Trophoblast cell (in vitro differentiated cells and primary cell): Measurements from ENCODE around the gene DENND1A.

Source experiments
- DNase-seq, 2 donors: peaks; one replicate each; pipeline ENCODE4 v3.0.0-alpha.2; 2016
- H2AFZ ChIP-seq: 2 replicates; pipeline ENCODE4 v1.6.1; 2013; ENCODE audit warnings: low read length, moderate library complexity, mild to moderate bottlenecking; ENCODE audit not compliant: insufficient read depth, poor library complexity
- H2AK5ac ChIP-seq: 2 replicates; pipeline ENCODE4 v1.6.1; 2013; ENCODE audit warnings: mild to moderate bottlenecking, low read length
- H2BK120ac ChIP-seq: 2 replicates; pipeline ENCODE4 v1.6.1; 2013; ENCODE audit warnings: low read length, mild to moderate bottlenecking, moderate library complexity; ENCODE audit not compliant: insufficient read depth, poor library complexity
- H2BK12ac ChIP-seq: 2 replicates; pipeline ENCODE4 v1.6.1; 2013; ENCODE audit warnings: mild to moderate bottlenecking, low read length, moderate library complexity
- H2BK5ac ChIP-seq: 2 replicates; pipeline ENCODE4 v1.6.1; 2013; ENCODE audit warnings: low read length, low read depth, moderate library complexity, mild to moderate bottlenecking; ENCODE audit not compliant: poor library complexity
- H3K14ac ChIP-seq: 2 replicates; pipeline ENCODE4 v1.6.1; 2013; ENCODE audit warnings: mild to moderate bottlenecking, low read length
- H3K18ac ChIP-seq: 2 replicates; pipeline ENCODE4 v1.6.1; 2013; ENCODE audit warnings: mild to moderate bottlenecking, low read length
- H3K23ac ChIP-seq: 2 replicates; pipeline ENCODE4 v1.6.1; 2013; ENCODE audit warnings: low read length
- H3K27ac ChIP-seq: 2 replicates; pipeline ENCODE4 v1.5.1; 2013; ENCODE audit warnings: low read depth, mild to moderate bottlenecking, inconsistent platforms, low read length, moderate library complexity
- H3K27me3 ChIP-seq: 2 replicates; pipeline ENCODE4 v1.6.1; 2013; ENCODE audit warnings: inconsistent platforms, mild to moderate bottlenecking, low read length, moderate library complexity; ENCODE audit not compliant: insufficient read depth
- H3K36me3 ChIP-seq, 2 experiments: 1 replicate in 1 of 2; 2 replicates in 1 of 2; pipeline ENCODE4 v1.6.1; 2013; ENCODE audit warnings: low read length in 2 of 2, mild to moderate bottlenecking in 2 of 2, moderate library complexity in 1 of 2; ENCODE audit not compliant: insufficient read depth in 2 of 2, control insufficient read depth in 1 of 2
- H3K4ac ChIP-seq: 2 replicates; pipeline ENCODE4 v1.6.1; 2013; ENCODE audit warnings: low read depth, mild to moderate bottlenecking, low read length, moderate library complexity
- H3K4me1 ChIP-seq, 2 experiments: 1 replicate in 1 of 2; 2 replicates in 1 of 2; pipeline ENCODE4 v1.6.1; 2013; ENCODE audit warnings: low read length in 2 of 2, mild to moderate bottlenecking in 2 of 2, moderate library complexity in 1 of 2; ENCODE audit not compliant: insufficient read depth in 2 of 2, control insufficient read depth in 1 of 2
- H3K4me2 ChIP-seq: 2 replicates; pipeline ENCODE4 v1.6.1; 2013; ENCODE audit warnings: inconsistent platforms, mild to moderate bottlenecking, low read length, moderate library complexity
- H3K4me3 ChIP-seq: 2 replicates; pipeline ENCODE4 v1.5.1; 2013; ENCODE audit warnings: mild to moderate bottlenecking, low read depth, low read length, inconsistent platforms
- H3K79me1 ChIP-seq: one replicate; pipeline ENCODE4 v1.6.1; 2013; ENCODE audit warnings: low read length
- H3K79me2 ChIP-seq: 2 replicates; pipeline ENCODE4 v1.6.1; 2013; ENCODE audit warnings: low read length, mild to moderate bottlenecking; ENCODE audit not compliant: control insufficient read depth, insufficient read depth, poor library complexity
- H3K9ac ChIP-seq: 2 replicates; pipeline ENCODE4 v1.6.1; 2013; ENCODE audit warnings: mild to moderate bottlenecking, low read length
- H3K9me3 ChIP-seq: 2 replicates; pipeline ENCODE4 v1.6.1; 2013; ENCODE audit warnings: low read depth, mild to moderate bottlenecking, control low read depth, inconsistent platforms, low read length; ENCODE audit not compliant: insufficient read depth
- H4K12ac ChIP-seq: 2 replicates; pipeline ENCODE4 v1.6.1; 2013; ENCODE audit warnings: low read depth, mild to moderate bottlenecking, low read length, moderate library complexity
- H4K8ac ChIP-seq: 2 replicates; pipeline ENCODE4 v1.6.1; 2013; ENCODE audit warnings: low read depth, mild to moderate bottlenecking, low read length, moderate library complexity
- H4K91ac ChIP-seq: one replicate; pipeline ENCODE4 v1.6.1; 2013; ENCODE audit warnings: low read depth, mild to moderate bottlenecking, low read length, moderate library complexity
- WGBS: extraction: QIAGEN DNeasy Blood & Tissue Kit; methylation state at CpG from one replicate; pipeline ENCODE4 v1.1.7; 2013; ENCODE audit warnings: missing lambda C conversion rate; ENCODE audit not compliant: insufficient read length, insufficient coverage; ENCODE audit errors: extremely low coverage; 5-methylcytosine and 5-hydroxymethylcytosine counted together

Gene DENND1A

DNA sequence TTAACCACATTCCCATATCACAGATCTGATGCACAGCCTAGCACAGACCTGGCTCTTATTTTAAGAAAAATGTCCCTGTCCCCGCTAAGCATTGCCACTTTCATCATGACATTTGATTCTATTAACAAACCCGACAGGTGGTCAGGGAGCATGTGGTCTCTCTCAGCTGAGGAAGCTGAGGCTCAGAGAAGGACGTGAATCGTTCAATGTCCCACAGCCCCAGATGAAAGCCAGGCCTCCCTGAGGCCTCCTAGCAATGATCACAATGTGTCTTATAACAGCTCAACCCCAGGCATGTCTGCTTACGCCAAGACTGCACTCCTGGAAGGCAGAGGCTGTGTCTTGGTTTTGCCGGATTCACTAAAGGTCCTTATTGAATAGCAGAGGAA lies 584.4 kb downstream of the DENND1A start:
- no peak overlapping the region for H2BK12ac ChIP-seq
- peaks cover 8 to 9% of the 10 kb centered on the region in 2 experiments for H3K4me1 ChIP-seq
- no peak overlapping the region for H3K4ac ChIP-seq
- H4K12ac ChIP-seq: no peak overlapping the region
- DNase-seq: peak in 1 of 2 donors; percentile 26
- peak overlapping the region; percentile 7 for H3K27ac ChIP-seq
- H3K79me1 ChIP-seq: no peaks in the 10 kb centered on the region
- H2BK120ac ChIP-seq: no peak overlapping the region
- no peak overlapping the region for H2AFZ ChIP-seq
- H3K4me3 ChIP-seq: no peak overlapping the region
- H2AK5ac ChIP-seq: no peak overlapping the region
- H3K27me3 ChIP-seq: no peaks in the 10 kb centered on the region
- no peak overlapping the region for H3K18ac ChIP-seq
- H3K4me2 ChIP-seq: no peak overlapping the region
- no CpG with 5 or more reads among the region's 6 CpGs for WGBS
- H4K91ac ChIP-seq: no peak overlapping the region
- peaks cover 7% of the 10 kb centered on the region for H3K9me3 ChIP-seq
- no peak overlapping the region for H4K8ac ChIP-seq
- no peaks in the 10 kb centered on the region for H3K79me2 ChIP-seq
- H2BK5ac ChIP-seq: no peak overlapping the region
- H3K9ac ChIP-seq: no peak overlapping the region
- H3K36me3 ChIP-seq: no peaks in the 10 kb centered on the region
- H3K23ac ChIP-seq: no peak overlapping the region
- H3K14ac ChIP-seq: no peak overlapping the region

DNA sequence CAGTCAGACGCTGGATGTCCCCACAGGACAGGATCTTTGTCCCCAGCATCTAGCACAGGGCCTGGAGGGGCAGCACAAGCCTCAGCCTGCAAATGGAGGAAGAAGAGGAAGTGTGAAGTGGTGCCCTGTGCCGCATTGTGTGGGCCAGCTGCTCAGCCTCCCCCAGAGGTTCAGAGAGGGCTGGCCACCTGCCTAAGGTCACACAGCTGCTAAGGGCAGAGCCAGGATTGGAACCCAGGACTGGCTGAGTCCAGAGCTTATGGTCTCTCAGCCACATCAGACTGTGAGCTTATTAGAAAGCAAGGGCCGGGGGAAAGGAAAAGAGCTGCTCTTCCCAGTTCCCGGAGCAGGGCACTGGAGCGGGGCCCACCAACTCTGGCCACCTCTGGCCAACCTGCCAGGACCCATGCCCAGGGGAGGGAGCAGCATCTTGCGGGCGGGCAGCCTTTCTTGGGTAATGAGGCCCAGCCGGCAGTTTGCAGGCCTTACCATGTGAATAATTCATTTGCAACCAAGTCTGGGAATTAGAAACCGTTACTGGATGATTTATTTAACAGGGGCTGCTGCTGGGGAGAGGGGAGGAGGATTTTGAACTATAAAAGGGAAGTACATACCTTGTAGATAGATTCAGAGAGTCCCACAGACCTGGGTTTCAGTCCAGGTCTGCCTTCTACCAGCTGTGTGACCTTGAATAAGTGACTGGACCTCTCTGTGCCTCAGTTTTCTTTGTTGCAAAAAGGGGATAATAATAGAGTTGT lies 585.6 kb downstream of the DENND1A start:
- WGBS: no CpG with 5 or more reads among the region's 9 CpGs
- H3K4me1 ChIP-seq: peaks cover 9 to 10% of the 10 kb centered on the region in 2 experiments

DNA sequence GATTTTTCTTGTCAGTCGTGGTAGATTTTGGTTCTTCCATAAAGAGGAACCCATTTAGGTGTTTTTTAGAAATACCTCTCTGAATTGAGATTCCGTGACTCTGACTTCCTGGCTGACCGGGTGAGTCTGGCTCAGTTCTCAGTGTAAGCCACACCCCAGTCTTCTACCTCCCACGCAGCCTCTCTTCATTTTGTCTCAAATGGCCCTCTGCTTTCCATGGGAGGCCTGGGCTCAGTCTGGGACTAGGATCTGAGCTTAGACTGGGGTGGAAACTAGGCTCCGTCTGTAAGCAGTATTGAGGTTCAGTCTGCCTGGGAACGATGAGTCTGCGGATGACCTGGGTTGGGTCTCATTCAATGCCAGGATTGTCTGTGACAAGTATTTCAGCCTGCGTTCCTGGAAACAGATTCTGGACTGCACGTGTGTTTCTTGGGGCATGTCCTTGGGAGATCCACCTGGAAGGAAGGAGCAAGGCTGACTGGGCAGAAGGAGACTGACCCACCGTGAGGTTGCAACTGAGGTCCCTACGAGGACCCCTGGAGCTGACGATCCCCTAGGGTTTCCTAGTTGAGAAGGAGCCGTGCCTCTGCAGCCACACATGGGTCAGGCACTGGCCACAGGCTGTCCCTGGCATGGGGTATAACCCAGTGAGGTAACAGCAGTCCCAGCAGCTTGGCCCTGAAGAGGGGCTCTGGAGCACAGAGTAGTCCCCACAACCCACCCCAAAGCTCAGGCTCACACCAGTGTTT lies 586.3 kb downstream of the DENND1A start:
- no peak overlapping the region for H3K14ac ChIP-seq
- no peak overlapping the region for H4K8ac ChIP-seq
- H3K4ac ChIP-seq: no peak overlapping the region
- H3K9ac ChIP-seq: no peak overlapping the region
- H3K4me1 ChIP-seq: peaks cover 9 to 10% of the 10 kb centered on the region in 2 experiments
- no peak overlapping the region for H2BK120ac ChIP-seq
- H2BK5ac ChIP-seq: no peak overlapping the region
- H3K27ac ChIP-seq: no peak overlapping the region
- no peaks in the 10 kb centered on the region for H3K27me3 ChIP-seq
- WGBS: no CpG with 5 or more reads among the region's 13 CpGs
- H3K79me2 ChIP-seq: no peaks in the 10 kb centered on the region
- peak overlapping the region; percentile 38 for H2BK12ac ChIP-seq
- no peaks in the 10 kb centered on the region for H3K79me1 ChIP-seq
- H2AFZ ChIP-seq: no peak overlapping the region
- H4K12ac ChIP-seq: no peak overlapping the region
- H3K23ac ChIP-seq: no peak overlapping the region
- H3K4me3 ChIP-seq: no peak overlapping the region
- no peaks in the 10 kb centered on the region for H3K36me3 ChIP-seq
- no peak overlapping the region for H4K91ac ChIP-seq
- DNase-seq: no peak
- peak overlapping the region; percentile 11 for H2AK5ac ChIP-seq
- peaks cover 9% of the 10 kb centered on the region for H3K9me3 ChIP-seq
- no peak overlapping the region for H3K4me2 ChIP-seq
- H3K18ac ChIP-seq: no peak overlapping the region

More for the DNA sequence above, 585.6 kb downstream of the DENND1A start:
- no peak overlapping the region for H2BK120ac ChIP-seq
- no peak overlapping the region for H3K27ac ChIP-seq
- no peak overlapping the region for H4K91ac ChIP-seq
- H3K4ac ChIP-seq: no peak overlapping the region
- H3K4me2 ChIP-seq: no peak overlapping the region
- H2BK12ac ChIP-seq: no peak overlapping the region
- H3K23ac ChIP-seq: no peak overlapping the region
- H3K4me3 ChIP-seq: no peak overlapping the region
- no peak for DNase-seq
- peak overlapping the region; percentile 16 for H2AK5ac ChIP-seq
- no peak overlapping the region for H3K14ac ChIP-seq
- H4K12ac ChIP-seq: no peak overlapping the region
- H2BK5ac ChIP-seq: no peak overlapping the region
- no peak overlapping the region for H3K9ac ChIP-seq
- no peaks in the 10 kb centered on the region for H3K79me2 ChIP-seq
- H4K8ac ChIP-seq: no peak overlapping the region
- no peak overlapping the region for H3K18ac ChIP-seq
- H2AFZ ChIP-seq: no peak overlapping the region
- H3K79me1 ChIP-seq: no peaks in the 10 kb centered on the region
- no peaks in the 10 kb centered on the region for H3K27me3 ChIP-seq
- H3K9me3 ChIP-seq: peaks cover 7% of the 10 kb centered on the region
- H3K36me3 ChIP-seq: no peaks in the 10 kb centered on the region

DNA sequence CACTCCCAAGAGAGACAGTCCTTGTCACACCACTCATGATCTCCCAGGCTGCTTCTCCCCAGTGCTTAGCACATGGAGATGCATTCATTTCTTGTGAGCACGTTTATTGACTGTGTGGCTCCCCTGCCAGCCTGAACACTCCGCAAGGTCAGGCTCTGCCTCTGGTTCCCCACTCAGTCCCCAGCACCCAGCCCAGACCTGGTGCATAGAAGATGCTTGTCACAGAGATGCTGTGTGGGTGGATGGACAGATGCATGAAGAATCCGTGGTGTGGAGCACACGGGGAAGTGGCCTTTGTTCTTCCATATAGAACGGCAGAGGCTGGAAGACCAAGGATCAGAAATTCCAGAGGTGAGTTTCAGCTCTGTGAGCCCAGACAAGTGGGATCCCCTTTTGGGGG lies 587.7 kb downstream of the DENND1A start:
- Histone ChIP-seq H3K79me1 (no peaks in the 10 kb centered on the region), H2BK120ac (no peak overlapping the region), H3K18ac (no peak overlapping the region), H3K23ac (no peak overlapping the region), H3K4ac (no peak overlapping the region), H2BK12ac (no peak overlapping the region), H3K27ac (no peak overlapping the region), H3K4me2 (no peak overlapping the region), H3K79me2 (no peaks in the 10 kb centered on the region), H2AK5ac (no peak overlapping the region), H3K4me3 (no peak overlapping the region), H4K91ac (no peak overlapping the region), H2BK5ac (no peak overlapping the region), H4K8ac (no peak overlapping the region), H3K27me3 (no peaks in the 10 kb centered on the region), H3K9me3 (peaks cover 5% of the 10 kb centered on the region), H3K14ac (no peak overlapping the region), H3K9ac (no peak overlapping the region), H3K4me1 (peaks cover 9 to 10% of the 10 kb centered on the region in 2 experiments), H3K36me3 (no peaks in the 10 kb centered on the region), H2AFZ (no peak overlapping the region), H4K12ac (no peak overlapping the region)
- WGBS: no CpG with 5 or more reads among the region's 5 CpGs
- no peak for DNase-seq
